GM15510 (cell line): ENCODE results near the gene CDKN2A.

Experiments used
- POLR2A ChIP-seq: IDR thresholded peaks from 3 replicates; pipeline ENCODE4 v1.6.1; 2011; ENCODE audit warnings: borderline replicate concordance; ENCODE audit not compliant: insufficient read length; ENCODE audit errors: extremely low read depth

CDKN2A gene

GRCh38 chr9:21993893-21994555 is at the start of gene CDKN2A:
TSS of gene CDKN2A (minus strand) at chr9:21994392.
- peak; percentile 61 for TF ChIP-seq POLR2A

- no peak for TF ChIP-seq POLR2A
These were observed 49.7 kb upstream of the CDKN2A start for GRCh38 chr9:22043928-22044327.

GRCh38 chr9:22041775-22042174 is 47.6 kb upstream of the CDKN2A start:
- no peak for TF ChIP-seq POLR2A

- no peak for TF ChIP-seq POLR2A
These were observed 47.2 kb upstream of the CDKN2A start for GRCh38 chr9:22041344-22041743.

GRCh38 chr9:22040760-22041159 is 46.6 kb upstream of the CDKN2A start:
- TF ChIP-seq POLR2A, result no peak

GRCh38 chr9:22039258-22039657 is 45.1 kb upstream of the CDKN2A start:
- no peak for TF ChIP-seq POLR2A

- no peak for TF ChIP-seq POLR2A
These were observed 43.9 kb upstream of the CDKN2A start for GRCh38 chr9:22037954-22038690.

GRCh38 chr9:22036866-22037626 is 42.9 kb upstream of the CDKN2A start:
- no peak for TF ChIP-seq POLR2A

- no peak for TF ChIP-seq POLR2A
These were observed 41.4 kb upstream of the CDKN2A start for GRCh38 chr9:22035591-22036011.

- no peak for TF ChIP-seq POLR2A
These were observed 38.9 kb upstream of the CDKN2A start for GRCh38 chr9:22033012-22033630.

- TF ChIP-seq POLR2A, result no peak
These were observed 37.6 kb upstream of the CDKN2A start for GRCh38 chr9:22031655-22032411.

GRCh38 chr9:22030101-22030598 is 36.0 kb upstream of the CDKN2A start:
- TF ChIP-seq POLR2A, result no peak

GRCh38 chr9:22029231-22029630 is 35.0 kb upstream of the CDKN2A start:
- TF ChIP-seq POLR2A, result no peak

GRCh38 chr9:22028394-22028793 is 34.2 kb upstream of the CDKN2A start:
- TF ChIP-seq POLR2A, result no peak
